Lower leg skin (tissue), 4 donors: ENCODE results near the gene KLHDC7B. TPM values are rescaled to one million over a fixed set of nuclear protein-coding genes. Genes with fewer than 3 reads are reported as not detected.

Experiments
- DNase-seq, 2 donors: peaks; one replicate each; pipeline ENCODE4 v3.0.0-alpha.2; 2019; ENCODE audit warnings: low spot score in 2 of 2
- H3K4me3 ChIP-seq: fragments of 200-600 bp; sonication (generic); 2 replicates; pipeline ENCODE4 v1.5.1; 2017; ENCODE audit warnings: mild to moderate bottlenecking, low read depth; ENCODE audit not compliant: poor library complexity, severe bottlenecking
- POLR2A ChIP-seq, 2 donors: fragments of 450-650 bp; IDR thresholded peaks; one replicate each; pipeline ENCODE4 v1.6.1; 2016 to 2017; ENCODE audit warnings: antibody characterized with exemption in 2 of 2, mild to moderate bottlenecking in 1 of 2, moderate library complexity in 1 of 2
- WGBS, 2 donors: methylation state at CpG; one replicate each; pipeline ENCODE4 v1.1.5; 2018; 5-methylcytosine and 5-hydroxymethylcytosine counted together
- intact Hi-C: fragments of 100-400 bp; cut with DNase I; formaldehyde crosslinking; loops from one replicate; pipeline ENCODE4 v1.15.0; 2023; ENCODE audit warnings: low total_unique reads
- total RNA-seq, 4 donors: library from RNA; depleted of rRNA; stranded (reverse); fragments of >200 nt; gene quantifications; one replicate each; pipeline ENCODE4 v1.1.0, GENCODE V29; 2016
- TF ChIP-seq, protein P1 (sequence below), 3 donors: fragments of 450-650 bp; IDR thresholded peaks; one replicate each; pipeline ENCODE4 v1.5.1; 2016; ENCODE audit warnings: antibody characterized with exemption in 3 of 3, mild to moderate bottlenecking in 3 of 3, moderate library complexity in 2 of 3

Gene KLHDC7B
- total RNA-seq, 4 donors from 2014 or later = 0.07 to 0.10 TPM; not detected in 2

DNA sequence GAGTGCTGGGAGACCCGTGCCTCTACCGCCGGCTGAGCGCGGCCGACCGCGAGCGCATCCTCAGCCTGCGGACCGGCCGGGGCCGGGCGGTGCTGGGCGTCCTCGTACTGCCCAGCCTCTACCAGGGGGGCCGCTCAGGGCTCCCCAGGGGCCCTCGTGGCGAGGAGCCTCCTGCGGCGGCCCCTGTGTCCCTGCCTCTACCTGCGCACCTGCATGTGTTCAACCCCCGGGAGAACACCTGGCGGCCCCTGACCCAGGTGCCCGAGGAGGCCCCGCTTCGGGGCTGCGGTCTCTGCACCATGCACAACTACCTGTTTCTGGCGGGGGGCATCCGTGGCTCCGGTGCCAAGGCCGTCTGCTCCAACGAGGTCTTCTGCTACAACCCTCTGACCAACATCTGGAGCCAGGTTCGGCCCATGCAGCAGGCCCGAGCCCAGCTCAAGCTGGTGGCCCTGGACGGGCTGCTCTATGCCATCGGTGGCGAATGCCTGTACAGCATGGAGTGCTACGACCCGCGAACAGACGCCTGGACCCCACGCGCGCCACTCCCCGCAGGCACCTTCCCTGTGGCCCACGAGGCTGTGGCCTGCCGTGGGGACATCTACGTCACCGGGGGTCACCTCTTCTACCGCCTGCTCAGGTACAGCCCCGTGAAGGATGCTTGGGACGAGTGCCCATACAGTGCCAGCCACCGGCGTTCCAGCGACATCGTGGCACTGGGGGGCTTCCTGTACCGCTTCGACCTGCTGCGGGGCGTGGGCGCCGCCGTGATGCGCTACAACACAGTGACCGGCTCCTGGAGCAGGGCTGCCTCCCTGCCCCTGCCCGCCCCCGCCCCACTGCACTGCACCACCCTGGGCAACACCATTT is 3.5 kb downstream of the KLHDC7B start:
- WGBS, 2 donors = 80 to 84% methylated on average over 37 to 41 of the region's 68 CpGs
- DNase-seq = no peak
- intact Hi-C loops = no loop called here
- H3K4me3 ChIP-seq = no peak overlapping the region
- TF ChIP-seq POLR2A (IDR thresholded peaks at IDR 0.05) = no peak
- TF ChIP-seq, protein P1, sequence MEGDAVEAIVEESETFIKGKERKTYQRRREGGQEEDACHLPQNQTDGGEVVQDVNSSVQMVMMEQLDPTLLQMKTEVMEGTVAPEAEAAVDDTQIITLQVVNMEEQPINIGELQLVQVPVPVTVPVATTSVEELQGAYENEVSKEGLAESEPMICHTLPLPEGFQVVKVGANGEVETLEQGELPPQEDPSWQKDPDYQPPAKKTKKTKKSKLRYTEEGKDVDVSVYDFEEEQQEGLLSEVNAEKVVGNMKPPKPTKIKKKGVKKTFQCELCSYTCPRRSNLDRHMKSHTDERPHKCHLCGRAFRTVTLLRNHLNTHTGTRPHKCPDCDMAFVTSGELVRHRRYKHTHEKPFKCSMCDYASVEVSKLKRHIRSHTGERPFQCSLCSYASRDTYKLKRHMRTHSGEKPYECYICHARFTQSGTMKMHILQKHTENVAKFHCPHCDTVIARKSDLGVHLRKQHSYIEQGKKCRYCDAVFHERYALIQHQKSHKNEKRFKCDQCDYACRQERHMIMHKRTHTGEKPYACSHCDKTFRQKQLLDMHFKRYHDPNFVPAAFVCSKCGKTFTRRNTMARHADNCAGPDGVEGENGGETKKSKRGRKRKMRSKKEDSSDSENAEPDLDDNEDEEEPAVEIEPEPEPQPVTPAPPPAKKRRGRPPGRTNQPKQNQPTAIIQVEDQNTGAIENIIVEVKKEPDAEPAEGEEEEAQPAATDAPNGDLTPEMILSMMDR (IDR thresholded peaks at IDR 0.05) = no peak

DNA sequence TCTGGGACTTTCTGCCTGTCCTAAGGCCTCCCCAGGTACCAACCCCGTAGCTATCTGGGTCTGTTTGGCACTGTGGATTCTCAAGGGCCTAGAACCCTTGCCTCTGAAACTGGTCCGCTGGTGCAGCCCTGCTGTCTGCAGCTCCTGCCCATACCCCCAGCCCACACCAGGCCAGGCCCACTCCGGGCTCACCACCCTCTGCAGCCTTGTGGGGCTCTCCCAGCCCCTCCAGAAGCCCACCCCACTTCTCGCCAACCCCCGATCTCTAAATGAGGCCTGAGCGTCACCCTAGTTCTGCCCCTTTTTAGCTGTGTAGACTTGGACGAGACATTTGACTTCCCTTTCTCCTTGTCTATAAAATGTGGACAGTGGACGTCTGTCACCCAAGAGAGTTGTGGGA is 4.7 kb downstream of the KLHDC7B start:
- no peak overlapping the region for H3K4me3 ChIP-seq
- TF ChIP-seq, protein P1 (IDR thresholded peaks at IDR 0.05) = no peak
- TF ChIP-seq POLR2A (IDR thresholded peaks at IDR 0.05) = no peak
- no peak for DNase-seq
- 79 to 87% methylated on average over 8 of the region's 8 CpGs for WGBS, 2 donors
- intact Hi-C loops = no loop called here

- intact Hi-C loops = no loop called here
- 95 to 96% methylated on average over 11 of the region's 11 CpGs for WGBS, 2 donors
- no peak for TF ChIP-seq POLR2A (IDR thresholded peaks at IDR 0.05)
- TF ChIP-seq, protein P1 (IDR thresholded peaks at IDR 0.05) = no peak
- no peak overlapping the region for H3K4me3 ChIP-seq
- DNase-seq = no peak
Measured at GRCh38 chr22:50551160-50551752, 5.6 kb downstream of the KLHDC7B start.

- WGBS, 2 donors = 80% methylated on average over 8 of the region's 8 CpGs
Measured at GRCh38 chr22:50553310-50553709, 7.6 kb downstream of the KLHDC7B start.

GRCh38 chr22:50556703-50557102 is 11.0 kb downstream of the KLHDC7B start:
- intact Hi-C loops = no loop called here
- H3K4me3 ChIP-seq = no peak overlapping the region
- TF ChIP-seq, protein P1 (IDR thresholded peaks at IDR 0.05) = no peak
- TF ChIP-seq POLR2A (IDR thresholded peaks at IDR 0.05) = no peak
- DNase-seq = no peak
- 50 to 52% methylated on average over 5 of the region's 5 CpGs for WGBS, 2 donors

More at GRCh38 chr22:50553310-50553709, 7.6 kb downstream of the KLHDC7B start:
- intact Hi-C loops = no loop called here
- DNase-seq = no peak
- TF ChIP-seq POLR2A (IDR thresholded peaks at IDR 0.05) = no peak
- TF ChIP-seq, protein P1 (IDR thresholded peaks at IDR 0.05) = no peak
- H3K4me3 ChIP-seq = no peak overlapping the region
